HepG2 (cell line): ENCODE results near the gene ENKUR. TPM values are rescaled to one million over a fixed set of nuclear protein-coding genes. Genes with fewer than 3 reads are reported as not detected.
A peak's percentile ranks its signal among the peaks of the same experiment; 100 is the strongest.

Source experiments
- ATAC-seq: fragments of 200-7000 bp; cut with Tn5 transposase; 3 replicates; pipeline ENCODE4 v1.9.1; 2020; ENCODE audit warnings: mild to moderate bottlenecking, moderate library complexity
- BruUV-seq: library from RNA; stranded (reverse); fragments of 400-500 nt; replicated peaks from 2 replicates; lab custom pipeline; 2021; lab: Mats Ljungman, UMichigan
- CTCF ChIA-PET: fragments of 300-600 bp; formaldehyde crosslinking; extraction: SDS; loops from one replicate; lab custom pipeline; 2021; ENCODE audit warnings: low total read pairs, inconsistent platforms, low intra/inter-chr PET ratio; lab: Yijun Ruan, JAX
- POLR2A ChIA-PET: fragments of 350-600 bp; sonication (Branson Sonifier 250); formaldehyde crosslinking; loops from one replicate; lab custom pipeline; 2020; ENCODE audit warnings: antibody characterized with exemption, inconsistent platforms; lab: Yijun Ruan, JAX
- DNase-seq: peaks from one replicate; pipeline ENCODE4 v3.0.0-alpha.2; 2015; ENCODE audit warnings: low spot score
- FAIRE-seq: peaks from 3 replicates; lab custom pipeline; 2011; peaks lifted over from hg19 to GRCh38; lab: Jason Lieb, UNC
- H2AFZ ChIP-seq: one replicate; pipeline ENCODE4 v1.6.1; 2011; ENCODE audit warnings: low read length, inconsistent platforms
- H3K27ac ChIP-seq: fragments of 300-600 bp; 3 replicates; pipeline ENCODE4 v1.8.0; 2011; ENCODE audit warnings: mixed run types, mild to moderate bottlenecking, mixed read lengths, low read length, inconsistent platforms; ENCODE audit not compliant: insufficient read depth; ENCODE audit errors: extremely low read length
- H3K27me3 ChIP-seq, 2 experiments: fragments of 200-600 bp in 1 of 2; 2 replicates in 1 of 2; 3 replicates in 1 of 2; pipeline versions ENCODE4 v1.6.0 to v1.8.0; 2011; ENCODE audit warnings: low read length in 2 of 2, mild to moderate bottlenecking in 2 of 2, moderate library complexity in 2 of 2, inconsistent platforms in 1 of 2; ENCODE audit not compliant: insufficient read depth in 2 of 2, control insufficient read depth in 1 of 2
- H3K36me3 ChIP-seq, 2 experiments: fragments of 200-600 bp in 1 of 2; replicated peaks in 1 of 2; 2 replicates in 1 of 2; 3 replicates in 1 of 2; pipeline versions ENCODE4 v1.5.1 to v1.8.0; 2011; ENCODE audit warnings: low read length in 2 of 2, inconsistent platforms in 1 of 2; ENCODE audit not compliant: insufficient read depth in 2 of 2, control insufficient read depth in 1 of 2
- H3K4me1 ChIP-seq: 2 replicates; pipeline ENCODE4 v1.5.1; 2012; ENCODE audit warnings: low read length, inconsistent platforms; ENCODE audit not compliant: insufficient read depth
- H3K4me2 ChIP-seq: 2 replicates; pipeline ENCODE4 v1.6.0; 2011; ENCODE audit warnings: low read depth, low read length, inconsistent platforms
- H3K4me3 ChIP-seq, 3 experiments: fragments of 200-600 bp in 1 of 3; sonication (generic), shearing (Covaris generic) in 1 of 3; replicated peaks in 1 of 3; 2 replicates each; pipeline ENCODE4 v1.5.1; 2011 to 2016; ENCODE audit warnings: low read length in 3 of 3, inconsistent platforms in 2 of 3, low read depth in 2 of 3, mild to moderate bottlenecking in 2 of 3, control low read depth in 1 of 3, mixed read lengths in 1 of 3; ENCODE audit not compliant: insufficient read depth in 1 of 3
- H3K79me2 ChIP-seq: one replicate; pipeline ENCODE4 v1.6.1; 2011; ENCODE audit warnings: low read length, inconsistent platforms; ENCODE audit not compliant: insufficient read depth
- H3K9ac ChIP-seq: 2 replicates; pipeline ENCODE4 v1.6.0; 2011; ENCODE audit warnings: mild to moderate bottlenecking, low read depth, low read length, inconsistent platforms; ENCODE audit not compliant: insufficient read depth
- H3K9me3 ChIP-seq: 2 replicates; pipeline ENCODE4 v1.5.1; 2012; ENCODE audit warnings: mild to moderate bottlenecking, low read length
- H4K20me1 ChIP-seq: 2 replicates; pipeline ENCODE4 v1.6.0; 2011; ENCODE audit warnings: inconsistent platforms, mild to moderate bottlenecking, low read length, moderate library complexity; ENCODE audit not compliant: insufficient read depth
- ASH2L ChIP-seq: fragments of 300-600, 200-600 bp; sonication (generic); IDR thresholded peaks from 2 replicates; pipeline ENCODE4 v1.7.0; 2017; ENCODE audit warnings: low read depth, mild to moderate bottlenecking, moderate library complexity, mixed read lengths, low read length; ENCODE audit not compliant: insufficient read length
- ATF1 ChIP-seq: IDR thresholded peaks from 2 replicates; pipeline ENCODE4 v1.6.1; 2016; ENCODE audit warnings: mild to moderate bottlenecking, control low read depth
- ATF7 ChIP-seq, 2 experiments: fragments of 450-650 bp in 1 of 2; sonication (generic) in 1 of 2; formaldehyde crosslinking in 1 of 2; IDR thresholded peaks; 2 replicates each; pipeline versions ENCODE4 v1.4.0 to v1.6.1; 2016 to 2020; ENCODE audit warnings: antibody characterized with exemption in 1 of 2, mild to moderate bottlenecking in 1 of 2, missing genetic modification reagents in 1 of 2
- CREB1 ChIP-seq, 2 experiments: fragments of 450-650 bp in 1 of 2; IDR thresholded peaks; 2 replicates each; pipeline ENCODE4 v1.6.1; 2016 to 2017; ENCODE audit warnings: control low read depth in 1 of 2, mild to moderate bottlenecking in 1 of 2, missing compliant biosample characterization in 1 of 2, missing genetic modification characterization in 1 of 2
- HNF4A ChIP-seq: sonication (generic); formaldehyde crosslinking; IDR thresholded peaks from 2 replicates; pipeline ENCODE4 v1.4.0; 2020; ENCODE audit warnings: missing genetic modification reagents
- MAFF ChIP-seq: IDR thresholded peaks from 2 replicates; pipeline ENCODE4 v1.6.1; 2011; ENCODE audit warnings: low read depth, low read length, improper control_type of control experiment
- MAFG ChIP-seq: sonication (generic); formaldehyde crosslinking; IDR thresholded peaks from 2 replicates; pipeline ENCODE4 v1.5.1; 2020; ENCODE audit warnings: mild to moderate bottlenecking, missing genetic modification reagents
- MAFK ChIP-seq, 2 experiments: IDR thresholded peaks in 1 of 2; conservative IDR thresholded peaks in 1 of 2; 2 replicates each; pipeline ENCODE4 v1.6.1; 2011; ENCODE audit warnings: improper control_type of control experiment in 2 of 2, low read length in 2 of 2
- NFE2L2 ChIP-seq: fragments of 150-350 bp; IDR thresholded peaks from 2 replicates; pipeline ENCODE4 v1.6.1; 2014; ENCODE audit warnings: low read length
- ZFP36L1 ChIP-seq: sonication (generic); formaldehyde crosslinking; IDR thresholded peaks from 2 replicates; pipeline ENCODE4 v1.8.0; 2022; ENCODE audit warnings: mild to moderate bottlenecking, missing genetic modification reagents, moderate library complexity
- ZNF326 ChIP-seq: sonication (generic); formaldehyde crosslinking; IDR thresholded peaks from 2 replicates; pipeline ENCODE4 v1.4.0; 2020; ENCODE audit warnings: missing genetic modification reagents, borderline replicate concordance
- ZNF44 ChIP-seq: sonication (generic); formaldehyde crosslinking; IDR thresholded peaks from 2 replicates; pipeline ENCODE4 v1.5.1; 2020; ENCODE audit warnings: mild to moderate bottlenecking, missing genetic modification reagents
- ZNF547 ChIP-seq: sonication (generic); formaldehyde crosslinking; IDR thresholded peaks from 2 replicates; pipeline ENCODE4 v1.5.1; 2020; ENCODE audit warnings: mild to moderate bottlenecking, missing genetic modification reagents
- WGBS: methylation state at CpG from one replicate; pipeline ENCODE4 v1.1.6; 2017; ENCODE audit warnings: low lambda C conversion rate; 5-methylcytosine and 5-hydroxymethylcytosine counted together
- in situ Hi-C: cut with HindIII; loops from 2 replicates; pipeline ENCODE4 v1.10.0; 2017; ENCODE audit warnings: low pct_unique_long_range_greater_than_20kb; ENCODE audit not compliant: extremely low pct_ligation_motif_present
- intact Hi-C: fragments of 100-400 bp; cut with micrococcal nuclease; formaldehyde crosslinking; loops from one replicate; pipeline ENCODE4 v1.10.0; 2022; ENCODE audit not compliant: unreplicated experiment
- polyA plus RNA-seq, 8 experiments: library from polyadenylated mRNA; depleted of rRNA in 3 of 8; stranded (reverse) in 7 of 8; unstranded in 1 of 8; fragments of >200 nt; fragmentation: Illumina TruSeq in 4 of 8; extraction: Trizol in 4 of 8; gene quantifications; 2 replicates each; pipeline versions ENCODE4 v1.2.1 to v1.2.3, GENCODE V29; 2011 to 2016; ENCODE audit warnings: low read depth in 4 of 8, missing spikeins in 1 of 8, mixed read lengths in 1 of 8; ENCODE audit not compliant: insufficient read depth in 1 of 8
- total RNA-seq, 5 experiments: library from RNA; depleted of rRNA; stranded (reverse); fragments of >200 nt; fragmentation: Illumina TruSeq; extraction: Trizol; gene quantifications; 2 replicates each; pipeline ENCODE4 v1.2.3, GENCODE V29; 2016; ENCODE audit warnings: low read depth in 1 of 5
- TF ChIP-seq, protein P1 (sequence below): sonication (generic); formaldehyde crosslinking; IDR thresholded peaks from 2 replicates; pipeline ENCODE4 v1.5.1; 2020; ENCODE audit warnings: mild to moderate bottlenecking, missing genetic modification reagents, moderate library complexity
- TF ChIP-seq, protein P2 (sequence below): IDR thresholded peaks from 2 replicates; pipeline ENCODE4 v1.6.1; 2012; ENCODE audit warnings: low read depth, low read length, improper control_type of control experiment
- TF ChIP-seq, protein P3 (sequence below): sonication (generic); formaldehyde crosslinking; IDR thresholded peaks from 2 replicates; pipeline ENCODE4 v1.5.0; 2020; ENCODE audit warnings: mild to moderate bottlenecking, low read depth, missing genetic modification reagents, borderline replicate concordance
- TF ChIP-seq, protein P4 (sequence below): sonication (generic); formaldehyde crosslinking; IDR thresholded peaks from 2 replicates; pipeline ENCODE4 v1.8.0; 2022; ENCODE audit warnings: mild to moderate bottlenecking, missing genetic modification reagents, borderline replicate concordance

ENKUR gene
- total and polyA plus RNA-seq, 2 of the 13 experiments (the other 11 are each of a cell fraction or from before 2014, with no cell fraction given): 0.15 TPM

DNA sequence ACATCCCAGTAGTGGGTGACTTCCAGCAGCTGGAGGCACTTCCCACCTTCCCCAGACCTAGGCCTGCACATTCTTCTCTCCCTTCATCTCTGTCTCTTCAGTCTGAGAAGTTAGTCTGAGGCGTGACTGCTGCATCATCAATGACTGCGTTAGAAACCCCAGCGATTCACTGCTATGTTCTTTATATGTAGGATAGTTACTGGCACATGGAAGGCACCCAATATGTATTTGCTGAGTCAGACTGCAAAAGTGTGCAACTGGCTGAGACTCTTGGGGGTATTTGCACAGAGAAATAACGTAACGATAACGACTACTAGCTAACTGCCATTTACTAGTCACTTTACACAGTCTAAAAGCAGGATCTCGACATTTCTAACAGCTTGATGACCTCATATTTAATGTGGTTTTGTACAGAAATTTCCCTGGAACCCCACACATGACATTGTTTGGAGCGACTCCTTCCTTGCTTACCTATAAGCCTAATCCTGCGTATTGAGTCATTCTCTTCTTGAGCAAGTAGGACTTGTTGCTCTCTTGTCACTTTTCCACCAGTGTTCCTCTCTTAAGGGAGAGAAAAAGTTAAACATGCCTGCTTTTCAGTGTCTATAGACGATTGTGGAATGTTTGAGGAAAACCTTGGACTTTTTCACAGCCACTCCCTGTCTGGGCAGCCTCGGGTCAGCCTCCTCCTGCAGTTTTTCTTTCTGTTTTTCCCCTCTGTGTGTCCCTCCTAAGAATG, 45.9 kb upstream of the ENKUR start:
- DNase-seq (no peak), FAIRE-seq (peak; percentile 26), ATAC-seq (no peak; the same call in 2 of the 3 replicates)
- H3K36me3 ChIP-seq: no peaks in the 10 kb centered on the region
- H3K27me3 ChIP-seq: no peaks in the 10 kb centered on the region
- H3K4me2 ChIP-seq: peak overlapping the region; percentile 71
- H3K27ac ChIP-seq: peak overlapping the region; percentile 69
- TSS peak; percentile 86 for BruUV-seq
- in situ Hi-C loops (loop anchor here (5.0 kb wide), 1 partner anchor 45 kb away; the partner anchor contains the start of genes ENKUR and THNSL1), intact Hi-C loops (loop anchor here (1.0 to 5.0 kb wide), 2 partner anchors 17 to 45 kb away; partner anchors contain the start of genes ENKUR and THNSL1)
- H3K9me3 ChIP-seq: no peaks in the 10 kb centered on the region
- peaks cover 59% of the 10 kb centered on the region for H3K4me1 ChIP-seq
- peak overlapping the region; percentile 66 for H2AFZ ChIP-seq
- H3K9ac ChIP-seq: peak overlapping the region; percentile 65
- 49% methylated on average over 11 of the region's 11 CpGs for WGBS
- peak overlapping the region; percentile 34 to 59 (median 46) for H3K4me3 ChIP-seq
- ChIA-PET CTCF (no interaction called here), POLR2A (interaction anchor here (2.0 kb wide), 2 partner anchors 17 to 46 kb away, joined by 8 to 11 read pairs; partner anchors contain the start of genes ENKUR and THNSL1)
- H4K20me1 ChIP-seq: no peaks in the 10 kb centered on the region
- no peaks in the 10 kb centered on the region for H3K79me2 ChIP-seq
- TF ChIP-seq ATF1: 0 out of 2 replicates have a peak, but pooled peaks have one; percentile 34
- TF ChIP-seq MAFK (conservative IDR thresholded peaks at IDR 0.05 in 1 of 2, IDR thresholded peaks at IDR 0.05 in 1 of 2; ENCODE audit: low read length in 2 of 2): peak; percentile 86 to 87
- no peak for TF ChIP-seq ZNF326 (CRISPR knock-in tag)
- 0 out of 2 replicates have a peak, but pooled peaks have one; percentile 11 for TF ChIP-seq MAFG
- TF ChIP-seq ASH2L: peak; percentile 38
- TF ChIP-seq NFE2L2: peak; percentile 38; the same call in 1 of the 2 replicates
- TF ChIP-seq HNF4A (CRISPR knock-in tag): 0 out of 2 replicates have a peak, but pooled peaks have one; percentile 8
- TF ChIP-seq, protein P1, sequence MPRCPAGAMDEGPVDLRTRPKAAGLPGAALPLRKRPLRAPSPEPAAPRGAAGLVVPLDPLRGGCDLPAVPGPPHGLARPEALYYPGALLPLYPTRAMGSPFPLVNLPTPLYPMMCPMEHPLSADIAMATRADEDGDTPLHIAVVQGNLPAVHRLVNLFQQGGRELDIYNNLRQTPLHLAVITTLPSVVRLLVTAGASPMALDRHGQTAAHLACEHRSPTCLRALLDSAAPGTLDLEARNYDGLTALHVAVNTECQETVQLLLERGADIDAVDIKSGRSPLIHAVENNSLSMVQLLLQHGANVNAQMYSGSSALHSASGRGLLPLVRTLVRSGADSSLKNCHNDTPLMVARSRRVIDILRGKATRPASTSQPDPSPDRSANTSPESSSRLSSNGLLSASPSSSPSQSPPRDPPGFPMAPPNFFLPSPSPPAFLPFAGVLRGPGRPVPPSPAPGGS: peak; percentile 49; the same call in 1 of the 2 replicates
- TF ChIP-seq ZNF44: 0 out of 2 replicates have a peak, but pooled peaks have one; percentile 27
- peak; percentile 30; the same call in 1 of the 2 replicates for TF ChIP-seq ZNF547 (CRISPR knock-in tag)
- no peak for TF ChIP-seq ZFP36L1 (CRISPR knock-in tag)
- TF ChIP-seq, protein P2, sequence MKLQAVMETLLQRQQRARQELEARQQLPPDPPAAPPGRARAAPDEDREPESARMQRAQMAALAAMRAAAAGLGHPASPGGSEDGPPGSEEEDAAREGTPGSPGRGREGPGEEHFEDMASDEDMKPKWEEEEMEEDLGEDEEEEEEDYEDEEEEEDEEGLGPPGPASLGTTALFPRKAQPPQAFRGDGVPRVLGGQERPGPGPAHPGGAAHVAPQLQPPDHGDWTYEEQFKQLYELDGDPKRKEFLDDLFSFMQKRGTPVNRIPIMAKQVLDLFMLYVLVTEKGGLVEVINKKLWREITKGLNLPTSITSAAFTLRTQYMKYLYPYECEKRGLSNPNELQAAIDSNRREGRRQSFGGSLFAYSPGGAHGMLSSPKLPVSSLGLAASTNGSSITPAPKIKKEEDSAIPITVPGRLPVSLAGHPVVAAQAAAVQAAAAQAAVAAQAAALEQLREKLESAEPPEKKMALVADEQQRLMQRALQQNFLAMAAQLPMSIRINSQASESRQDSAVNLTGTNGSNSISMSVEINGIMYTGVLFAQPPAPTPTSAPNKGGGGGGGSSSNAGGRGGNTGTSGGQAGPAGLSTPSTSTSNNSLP: no peak
- peak; percentile 84 for TF ChIP-seq MAFF
- TF ChIP-seq, protein P3, sequence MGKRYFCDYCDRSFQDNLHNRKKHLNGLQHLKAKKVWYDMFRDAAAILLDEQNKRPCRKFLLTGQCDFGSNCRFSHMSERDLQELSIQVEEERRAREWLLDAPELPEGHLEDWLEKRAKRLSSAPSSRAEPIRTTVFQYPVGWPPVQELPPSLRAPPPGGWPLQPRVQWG: no peak
- peak; percentile 65 for TF ChIP-seq ATF7 (IDR thresholded peaks at IDR 0.05)
- no peak for TF ChIP-seq ATF7 (CRISPR knock-in tag; IDR thresholded peaks at IDR 0.05)
- peak; percentile 24; the same call in 1 of the 2 replicates for TF ChIP-seq CREB1 (IDR thresholded peaks at IDR 0.05)
- TF ChIP-seq CREB1 (CRISPR knock-in tag; IDR thresholded peaks at IDR 0.05): 0 out of 2 replicates have a peak, but pooled peaks have one; percentile 20
- TF ChIP-seq, protein P4, sequence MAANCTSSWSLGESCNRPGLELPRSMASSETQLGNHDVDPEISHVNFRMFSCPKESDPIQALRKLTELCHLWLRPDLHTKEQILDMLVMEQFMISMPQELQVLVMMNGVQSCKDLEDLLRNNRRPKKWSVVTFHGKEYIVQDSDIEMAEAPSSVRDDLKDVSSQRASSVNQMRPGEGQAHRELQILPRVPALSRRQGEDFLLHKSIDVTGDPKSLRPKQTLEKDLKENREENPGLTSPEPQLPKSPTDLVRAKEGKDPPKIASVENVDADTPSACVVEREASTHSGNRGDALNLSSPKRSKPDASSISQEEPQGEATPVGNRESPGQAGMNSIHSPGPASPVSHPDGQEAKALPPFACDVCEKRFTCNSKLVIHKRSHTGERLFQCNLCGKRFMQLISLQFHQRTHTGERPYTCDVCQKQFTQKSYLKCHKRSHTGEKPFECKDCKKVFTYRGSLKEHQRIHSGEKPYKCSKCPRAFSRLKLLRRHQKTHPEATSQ (CRISPR knock-in tag): 0 out of 2 replicates have a peak, but pooled peaks have one; percentile 47
